ENCODE results near the gene PPFIBP2.
"Not testable (repeated sequence)": the region's sequence is repeated elsewhere in the genome, so short reads cannot be mapped to it uniquely, and the experiment has no call there.

PPFIBP2 gene

DNA sequence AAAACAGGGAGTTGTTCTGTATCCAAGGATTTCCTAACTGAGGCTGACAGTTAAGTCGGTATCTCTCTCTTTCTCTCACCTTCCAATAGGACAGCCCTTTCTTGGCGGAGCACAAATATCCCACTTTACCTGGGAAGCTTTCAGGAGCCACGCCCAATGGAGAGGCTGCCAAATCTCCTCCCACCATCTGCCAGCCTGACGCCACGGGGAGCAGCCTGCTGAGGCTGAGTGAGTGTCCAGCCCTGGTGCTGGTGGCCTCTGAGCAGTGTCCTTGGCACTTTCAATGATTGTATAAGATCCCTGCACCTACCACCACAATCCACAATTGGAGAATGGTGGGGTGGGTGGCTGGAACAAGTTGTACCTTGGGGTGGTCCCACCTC lies 125.8 kb downstream of the PPFIBP2 start:
- DNase-seq: no peak

DNA sequence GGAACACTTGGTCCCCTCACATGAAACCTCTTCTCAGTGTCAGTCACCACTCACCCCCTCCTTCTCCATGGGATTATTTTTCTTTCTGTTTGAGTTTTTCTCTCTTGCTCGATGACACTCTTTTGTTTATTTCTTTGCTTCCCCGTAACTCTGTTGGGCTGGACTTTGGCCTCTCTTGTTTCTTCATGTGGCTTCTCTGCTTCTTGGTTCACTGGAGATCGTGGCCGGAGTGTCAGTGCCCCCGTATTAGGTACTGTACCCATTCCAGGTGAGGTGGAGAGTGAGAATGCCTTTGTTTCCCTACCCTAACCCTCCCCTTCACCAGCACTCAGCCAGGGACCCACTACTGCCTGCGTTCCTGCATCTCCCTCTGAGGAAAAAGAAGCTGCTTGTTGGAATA lies 127.0 kb downstream of the PPFIBP2 start:
- DNase-seq: no peak

DNA sequence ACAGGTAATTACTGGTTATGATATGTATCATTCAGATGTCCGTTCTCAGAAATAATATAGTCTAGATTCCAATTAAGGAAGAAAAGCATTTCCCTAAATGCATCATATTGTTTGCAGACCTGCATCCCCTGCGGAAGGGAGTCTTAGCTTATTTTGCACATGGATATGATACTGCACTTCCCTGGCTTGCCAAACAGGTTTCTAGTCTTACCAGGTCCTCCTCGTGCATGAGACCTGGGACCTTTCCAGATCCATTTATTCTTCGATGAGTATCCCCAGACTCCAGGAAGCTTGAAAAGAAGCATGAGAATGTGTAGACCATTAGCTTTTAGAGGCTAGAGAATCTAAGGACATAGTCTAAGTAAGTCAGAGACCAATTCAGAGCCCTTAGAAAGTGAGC lies 128.9 kb downstream of the PPFIBP2 start:
- no peak for DNase-seq

DNA sequence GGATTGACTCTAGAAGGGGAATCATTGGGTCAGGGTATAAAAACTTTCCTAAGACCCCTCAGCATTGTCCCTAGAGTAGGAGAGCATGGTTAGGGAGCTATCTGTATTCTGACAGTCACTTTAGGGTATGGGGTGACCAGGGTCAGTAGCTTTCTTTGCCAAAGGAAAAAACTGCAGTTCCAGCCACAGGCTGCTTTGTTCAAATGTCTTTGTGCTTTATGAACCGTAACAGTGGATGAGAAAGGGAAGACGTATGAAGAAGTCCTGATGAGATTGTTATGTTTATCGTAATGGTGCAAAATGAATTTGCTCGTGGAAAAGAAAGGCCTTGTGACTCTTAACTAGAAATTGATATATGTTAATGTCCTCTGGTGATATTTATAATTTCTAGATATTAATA lies 129.5 kb downstream of the PPFIBP2 start:
- no peak for DNase-seq

DNA sequence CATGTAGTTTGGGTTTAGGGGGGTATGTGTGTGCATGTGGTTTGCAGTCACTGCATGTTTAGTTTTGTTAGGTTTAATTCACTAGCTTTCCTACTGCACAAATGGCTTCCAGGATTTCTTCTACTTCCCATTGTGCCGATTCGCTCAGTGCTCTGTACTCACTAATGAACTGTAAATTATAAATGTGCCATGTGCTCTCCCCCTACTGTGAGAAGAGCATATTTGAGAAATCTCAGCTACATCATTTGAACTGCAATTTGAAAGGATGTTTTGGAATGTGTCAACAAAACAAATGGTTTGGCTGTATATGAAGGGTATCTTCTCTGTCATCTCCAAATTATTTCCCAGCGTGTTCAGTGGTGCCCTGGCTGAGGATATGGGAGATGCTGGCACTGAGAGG lies 131.4 kb downstream of the PPFIBP2 start:
- no peak for DNase-seq

DNA sequence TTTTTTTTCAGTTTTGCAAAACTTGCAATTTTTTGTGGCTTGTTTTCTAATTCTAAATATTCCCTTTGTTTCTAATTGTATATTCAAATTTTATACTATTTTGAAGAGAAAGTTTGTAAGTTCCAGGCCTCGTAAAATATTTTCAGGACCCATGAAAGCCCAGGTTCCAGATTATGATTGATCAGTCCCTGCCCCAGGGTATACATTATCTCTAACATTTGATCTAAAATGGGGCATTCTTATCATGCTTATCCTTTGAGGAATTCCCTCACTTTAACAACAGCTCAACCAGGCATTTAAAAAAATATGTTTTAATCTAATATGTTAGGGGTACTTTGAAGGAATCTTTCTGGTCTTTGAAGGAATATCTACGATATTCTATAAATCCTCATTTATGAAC lies 133.1 kb downstream of the PPFIBP2 start:
- DNase-seq: no peak

DNA sequence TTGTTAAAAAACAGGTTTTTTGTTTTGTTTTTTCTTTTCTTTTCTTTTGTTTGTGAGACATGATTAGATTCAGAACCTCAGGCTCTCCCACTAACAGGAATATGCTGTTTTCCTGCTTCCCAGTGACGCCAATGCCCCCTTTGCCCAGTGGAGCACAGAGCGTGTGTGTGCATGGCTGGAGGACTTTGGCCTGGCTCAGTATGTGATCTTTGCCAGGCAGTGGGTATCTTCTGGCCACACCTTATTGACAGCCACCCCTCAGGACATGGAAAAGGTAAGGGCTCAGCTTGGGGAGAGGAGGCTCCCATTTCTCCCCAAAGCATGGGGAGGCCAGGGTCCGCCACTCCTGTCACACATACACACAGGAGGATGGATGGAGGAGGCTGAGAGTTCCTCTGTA lies 134.5 kb downstream of the PPFIBP2 start:
- no peak for DNase-seq

GRCh38 chr11:7651140-7651551 lies 137.3 kb downstream of the PPFIBP2 start:
- no peak for DNase-seq

DNA sequence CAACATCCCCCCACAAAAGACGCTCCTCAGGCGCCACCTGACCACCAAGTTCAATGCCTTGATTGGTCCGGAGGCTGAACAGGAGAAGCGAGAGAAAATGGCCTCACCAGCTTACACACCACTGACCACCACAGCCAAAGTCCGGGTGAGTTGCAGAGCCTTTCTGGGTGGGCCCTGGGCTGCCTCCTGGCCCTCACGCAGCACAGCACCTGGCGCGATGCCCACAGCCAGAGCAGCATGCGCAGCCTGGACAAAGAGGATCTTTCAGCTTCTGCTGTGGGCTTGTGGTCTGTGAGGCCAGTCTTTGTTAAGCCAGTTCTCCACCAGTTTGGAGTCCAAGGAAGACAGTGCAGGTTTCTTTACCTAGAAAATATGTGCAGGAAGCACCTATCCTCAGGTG lies 137.9 kb downstream of the PPFIBP2 start:
- DNase-seq: no peak

GRCh38 chr11:7654195-7654705 lies 140.5 kb downstream of the PPFIBP2 start:
- DNase-seq: no peak

GRCh38 chr11:7655253-7656217 lies 141.7 kb downstream of the PPFIBP2 start:
- DNase-seq: no peak

DNA sequence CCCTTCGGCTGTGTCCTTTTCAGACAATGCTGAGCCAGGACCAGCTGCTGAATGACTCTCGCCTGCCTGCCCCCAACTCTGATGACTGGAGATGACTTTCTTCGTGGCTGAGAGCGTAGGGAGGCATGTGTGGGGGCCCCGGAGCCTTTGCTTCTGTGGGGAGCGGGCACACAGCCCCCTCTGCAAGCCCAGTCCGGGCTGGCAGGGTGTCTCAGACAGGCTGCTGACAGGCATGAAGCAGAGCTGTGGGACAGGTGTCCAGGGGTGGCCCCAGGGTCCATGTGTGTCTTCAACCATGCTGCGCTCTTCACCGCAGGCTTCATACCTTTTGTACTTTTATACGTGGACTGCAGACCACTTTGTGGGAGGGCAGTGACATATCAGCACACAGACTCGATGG lies 142.9 kb downstream of the PPFIBP2 start:
- no peak for DNase-seq

GRCh38 chr11:7657306-7658025 lies 143.7 kb downstream of the PPFIBP2 start:
- no peak for DNase-seq

DNA sequence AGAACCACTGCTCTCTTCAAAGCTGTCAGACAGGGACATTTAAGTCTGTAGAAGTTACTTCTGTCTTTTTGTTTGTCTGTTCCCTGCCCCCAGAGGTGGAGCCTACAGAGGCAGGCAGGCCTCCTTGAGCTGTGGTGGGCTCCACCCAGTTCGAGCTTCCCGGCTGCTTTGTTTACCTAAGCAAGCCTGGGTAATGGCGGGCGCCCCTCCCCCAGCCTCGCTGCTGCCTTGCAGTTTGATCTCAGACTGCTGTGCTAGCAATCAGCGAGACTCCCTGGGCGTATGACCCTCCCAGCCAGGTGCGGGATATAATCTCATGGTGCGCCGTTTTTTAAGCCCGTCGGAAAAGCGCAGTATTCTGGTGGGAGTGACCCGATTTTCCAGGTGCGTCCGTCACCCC lies 149.7 kb downstream of the PPFIBP2 start:
- not testable (repeated sequence) for DNase-seq

DNA sequence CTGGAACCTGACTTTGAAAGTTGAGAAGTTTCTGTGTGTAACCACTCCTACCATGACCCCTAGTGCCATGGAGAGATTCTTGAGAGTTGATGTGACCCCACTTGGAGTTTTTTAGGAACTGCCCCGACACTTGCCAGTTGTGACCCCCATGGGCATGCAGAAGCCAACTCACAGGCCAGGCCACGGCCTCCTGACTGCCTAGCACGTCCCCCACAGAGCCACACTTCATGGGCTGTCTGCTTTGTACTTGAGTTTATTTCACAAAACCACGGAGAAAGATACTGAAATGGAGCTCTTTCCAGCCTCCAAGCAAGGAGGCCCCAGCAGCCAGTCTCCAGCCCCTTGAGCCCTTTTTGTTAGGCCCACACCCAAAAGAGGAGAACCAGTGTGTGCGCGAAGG lies 151.1 kb downstream of the PPFIBP2 start:
- no peak for DNase-seq

DNA sequence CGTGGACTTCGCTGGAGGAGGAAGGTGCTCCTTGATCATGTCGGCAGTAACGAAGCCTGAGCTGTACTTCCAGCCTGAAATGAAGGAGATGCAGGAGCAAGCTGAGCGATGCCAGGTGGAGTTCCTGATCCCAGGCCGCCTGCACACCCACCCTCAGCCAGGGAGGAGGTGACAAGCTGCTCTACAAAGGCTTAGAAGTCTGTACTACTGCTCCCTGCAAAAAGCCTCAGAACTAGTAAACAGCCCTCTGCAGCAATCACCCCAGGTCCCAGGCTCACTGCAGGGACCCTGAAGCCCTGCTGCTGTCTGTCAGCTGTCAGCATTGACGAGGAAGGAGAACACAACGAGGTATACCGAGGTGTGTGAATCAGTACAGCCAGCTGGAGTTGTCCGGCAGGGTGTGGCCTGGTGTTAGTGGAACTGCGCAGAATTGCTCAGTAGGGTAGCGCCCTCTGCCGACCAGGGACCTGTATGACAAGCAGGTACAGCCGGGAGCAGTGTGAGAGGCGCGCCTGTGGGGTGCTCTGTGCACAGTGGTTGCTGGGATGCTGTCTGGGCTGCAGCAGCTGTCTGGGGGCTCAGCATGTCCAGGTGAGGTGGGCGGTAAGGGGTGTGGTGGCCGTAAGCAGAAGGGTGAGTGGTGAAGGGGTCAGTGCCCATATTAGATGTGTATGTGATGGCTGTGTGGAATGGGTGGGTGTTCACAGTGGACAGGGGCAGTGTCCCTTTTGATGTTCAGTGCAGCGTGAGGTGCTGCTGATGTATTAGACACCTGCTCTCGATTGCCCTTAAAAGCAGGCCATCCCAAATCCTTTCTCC lies 151.9 kb downstream of the PPFIBP2 start:
- DNase-seq: peak; percentile 38 to 48

- no peak for DNase-seq
Measured at GRCh38 chr11:7666292-7666866, 152.6 kb downstream of the PPFIBP2 start.

- DNase-seq: no peak
Measured at GRCh38 chr11:7667460-7667859, 153.7 kb downstream of the PPFIBP2 start.

DNA sequence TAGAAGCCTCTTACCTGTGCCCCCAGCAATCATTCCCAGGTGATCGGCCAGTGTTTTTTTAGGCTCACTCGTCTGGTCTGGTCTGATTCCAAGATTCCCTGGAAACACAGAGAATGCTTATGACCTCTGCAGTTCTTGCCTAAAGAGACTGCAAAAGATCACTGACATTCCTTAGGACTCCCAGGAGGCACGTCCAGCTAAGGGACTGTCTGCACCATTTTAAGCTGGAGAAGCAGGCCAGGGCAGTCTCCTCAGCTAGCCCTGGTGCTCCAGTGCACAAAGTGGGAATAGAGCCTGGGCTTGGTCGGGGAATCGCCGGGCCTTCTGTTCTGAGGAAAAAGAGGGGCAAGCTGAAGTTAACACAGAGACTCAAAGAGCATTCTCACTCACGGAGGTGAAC lies 154.7 kb downstream of the PPFIBP2 start:
- no peak for DNase-seq

DNA sequence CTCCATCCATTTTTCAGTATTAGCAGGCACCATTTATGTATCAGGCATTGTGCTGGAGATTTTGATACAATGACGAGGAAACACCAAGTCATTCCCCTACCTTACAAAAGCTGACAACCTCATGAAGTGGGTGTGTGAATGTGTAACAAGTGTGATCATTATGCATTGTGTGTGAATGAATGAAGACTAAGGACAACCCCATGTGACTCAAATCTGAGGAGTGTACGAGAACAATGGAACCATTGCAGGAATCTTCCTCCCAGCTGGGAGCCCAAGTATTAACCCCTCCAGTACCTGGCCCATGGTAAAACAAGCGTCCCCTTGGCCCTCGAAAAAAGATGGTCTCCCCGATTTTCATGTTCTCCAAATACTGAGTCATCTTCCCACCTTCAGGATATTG lies 155.1 kb downstream of the PPFIBP2 start:
- DNase-seq: no peak

DNA sequence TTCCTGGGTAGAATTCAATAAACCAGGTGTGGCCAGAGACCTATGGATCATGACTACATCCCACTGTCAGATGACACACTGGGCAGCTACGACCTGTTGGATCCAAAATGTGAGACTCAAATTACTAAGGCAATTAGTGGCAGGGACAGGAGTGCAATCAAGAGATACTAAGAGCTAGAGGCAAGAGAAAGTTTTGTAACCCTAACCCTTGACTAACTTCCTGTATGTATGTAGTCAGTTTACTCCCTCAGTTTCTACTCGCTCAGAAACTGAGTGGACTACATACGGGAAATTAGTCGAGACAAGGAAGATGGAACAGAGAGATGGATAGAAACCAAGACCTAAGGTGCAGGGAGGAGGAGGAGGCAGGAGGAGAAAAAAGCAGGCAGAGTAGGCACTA lies 156.8 kb downstream of the PPFIBP2 start:
- DNase-seq: no peak

DNA sequence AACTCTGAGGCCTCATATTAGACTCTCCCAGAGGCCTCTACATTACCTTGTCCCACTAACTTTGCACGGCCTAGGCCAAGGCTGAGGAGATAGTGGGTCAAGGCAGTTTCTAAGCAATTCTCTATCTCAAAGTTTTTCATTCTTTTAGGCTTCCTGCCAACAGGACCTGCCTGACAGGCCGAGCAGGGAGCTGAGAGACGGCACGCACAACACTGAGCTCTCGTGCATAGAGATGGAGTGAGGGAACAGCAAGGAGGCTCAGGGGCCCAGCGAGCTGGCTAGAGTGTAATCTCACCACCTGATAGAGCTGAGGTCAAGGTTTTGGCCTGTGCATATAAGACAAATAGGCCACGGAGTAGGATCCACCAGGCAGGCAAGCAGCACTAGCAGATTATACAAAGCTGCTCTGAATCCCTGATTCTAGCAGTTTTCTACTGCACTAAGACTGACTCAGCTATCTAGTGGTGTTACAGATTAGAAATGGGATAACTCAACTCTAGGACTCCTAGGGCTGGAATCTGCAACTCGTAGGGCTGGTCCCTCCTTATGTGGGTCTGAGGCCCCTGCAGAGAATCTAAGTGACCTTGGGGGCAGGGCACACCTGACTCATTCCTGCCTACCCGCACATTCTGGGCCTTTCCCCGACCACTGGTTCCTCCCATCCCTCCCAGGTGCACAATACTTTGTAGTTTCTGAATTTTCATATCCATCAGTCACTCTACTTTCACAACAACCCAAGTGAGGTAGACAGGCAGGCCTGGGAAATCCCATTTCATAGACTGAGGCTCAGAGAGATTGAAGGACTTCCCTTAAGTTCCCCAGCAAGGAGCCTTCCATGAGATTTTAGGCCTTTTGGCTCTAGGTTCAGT lies 157.8 kb downstream of the PPFIBP2 start:
- no peak for DNase-seq
